K562 (cell line): ENCODE measurements around the gene MATN1. TPM values are rescaled to one million over a fixed set of nuclear protein-coding genes. Genes with fewer than 3 reads are reported as not detected.

ENCODE experiments used
- BCOR ChIP-seq: fragments of 450-650 bp; IDR thresholded peaks from 2 replicates; pipeline ENCODE4 v1.6.1; 2016
- DACH1 ChIP-seq: fragments of 450-650 bp; IDR thresholded peaks from 2 replicates; pipeline ENCODE4 v1.6.1; 2018; ENCODE audit not compliant: partially characterized antibody
- ELK1 ChIP-seq: sonication (generic); formaldehyde crosslinking; IDR thresholded peaks from 2 replicates; pipeline ENCODE4 v1.8.1; 2022; ENCODE audit warnings: missing genetic modification reagents
- HBP1 ChIP-seq: fragments of 450-650 bp; formaldehyde crosslinking; IDR thresholded peaks from 2 replicates; pipeline ENCODE4 v1.4.0; 2022; ENCODE audit warnings: missing genetic modification characterization
- NCOA1 ChIP-seq: fragments of 450-650 bp; IDR thresholded peaks from 2 replicates; pipeline ENCODE4 v1.6.1; 2016; ENCODE audit warnings: low read depth
- NFATC3 ChIP-seq: fragments of 450-650 bp; IDR thresholded peaks from 2 replicates; pipeline ENCODE4 v1.6.1; 2017; ENCODE audit warnings: mild to moderate bottlenecking
- SETDB1 ChIP-seq: IDR thresholded peaks from one replicate; pipeline ENCODE4 v1.6.1; 2012; ENCODE audit warnings: low read length, control low read depth, inconsistent platforms
- TFE3 ChIP-seq: fragments of 450-650 bp; formaldehyde crosslinking; IDR thresholded peaks from 2 replicates; pipeline ENCODE4 v1.4.0; 2020; ENCODE audit warnings: mild to moderate bottlenecking, mixed read lengths
- THRB ChIP-seq: fragments of 450-650 bp; formaldehyde crosslinking; conservative IDR thresholded peaks from 2 replicates; pipeline ENCODE4 v1.4.0; 2022; ENCODE audit warnings: mild to moderate bottlenecking, missing genetic modification characterization
- TSHZ1 ChIP-seq: fragments of 250-450 bp; sonication (Bioruptor Pico); IDR thresholded peaks from 2 replicates; pipeline ENCODE4 v1.4.0; 2020; ENCODE audit warnings: mild to moderate bottlenecking, moderate library complexity
- USF1 ChIP-seq: sonication (generic); formaldehyde crosslinking; IDR thresholded peaks from 2 replicates; pipeline ENCODE4 v1.9.0; 2022; ENCODE audit warnings: mild to moderate bottlenecking, missing genetic modification reagents
- ZBTB9 ChIP-seq: fragments of 450-650 bp; formaldehyde crosslinking; IDR thresholded peaks from 2 replicates; pipeline ENCODE4 v1.4.0; 2020; ENCODE audit warnings: mild to moderate bottlenecking, moderate library complexity
- ZNF184 ChIP-seq: sonication (generic); formaldehyde crosslinking; IDR thresholded peaks from 2 replicates; pipeline ENCODE4 v1.5.0; 2020; ENCODE audit warnings: missing genetic modification reagents
- ZNF253 ChIP-seq: fragments of 250-450 bp; sonication (Bioruptor Pico); conservative IDR thresholded peaks from 2 replicates; pipeline ENCODE4 v1.6.1; 2021; ENCODE audit warnings: mild to moderate bottlenecking
- ZNF324 ChIP-seq: fragments of 250-450 bp; sonication (Bioruptor Pico); IDR thresholded peaks from 2 replicates; pipeline ENCODE4 v1.4.0; 2020; ENCODE audit warnings: mild to moderate bottlenecking
- polyA plus RNA-seq, 8 experiments: library from polyadenylated mRNA; depleted of rRNA in 4 of 8; stranded (reverse) in 5 of 8; unstranded in 3 of 8; fragments of >200 nt; fragmentation: Nextera tagmentation in 2 of 8; fragmentation: Illumina TruSeq in 1 of 8; extraction: Ambion mirVana in 2 of 8; extraction: Trizol in 1 of 8; gene quantifications; 2 replicates each; pipeline versions ENCODE4 v1.2.1 to v1.2.3, GENCODE V29; 2011 to 2014; ENCODE audit warnings: inconsistent platforms in 1 of 8, missing spikeins in 1 of 8
- total RNA-seq, 7 experiments: library from RNA; depleted of rRNA in 6 of 7; stranded (reverse); fragments of >200 nt in 6 of 7; fragmentation: Illumina TruSeq in 2 of 7; extraction: Trizol in 2 of 7; gene quantifications; 2 replicates each; pipeline versions ENCODE4 v1.2.1 to v1.2.3, GENCODE V29; 2011 to 2021; ENCODE audit warnings: low replicate concordance in 1 of 7

MATN1 gene
- total and polyA plus RNA-seq, 9 of the 15 experiments (the other 6 are each of a cell fraction or from before 2014, with no cell fraction given), result 0.10 to 2.3 (median 1.2) TPM

GRCh38 chr1:30719406-30720270 lies 3.7 kb downstream of the MATN1 start (continued):
- TF ChIP-seq TFE3 (peak; percentile 24; the same call in 1 of the 2 replicates), ZNF324 (0 out of 2 replicates have a peak, but pooled peaks have one; percentile 6), ZNF253 (CRISPR knock-in tag) (no peak), BCOR (no peak), SETDB1 (no peak), USF1 (0 out of 2 replicates have a peak, but pooled peaks have one; percentile 5), HBP1 (peak; percentile 74; the same call in 1 of the 2 replicates), NFATC3 (no peak), ELK1 (CRISPR knock-in tag) (no peak), DACH1 (peak; percentile 6), ZBTB9 (0 out of 2 replicates have a peak, but pooled peaks have one; percentile 29), THRB (CRISPR knock-in tag) (0 out of 2 replicates have a peak, but pooled peaks have one; percentile 9), ZNF184 (CRISPR knock-in tag) (no peak), NCOA1 (no peak), TSHZ1 (CRISPR knock-in tag) (0 out of 2 replicates have a peak, but pooled peaks have one; percentile 4)
